Dermis blood vessel endothelial cell (primary cell): ENCODE measurements around the gene ZNF320. TPM values are rescaled to one million over a fixed set of nuclear protein-coding genes. Genes with fewer than 3 reads are reported as not detected.
"Not testable (repeated sequence)": the region's sequence is repeated elsewhere in the genome, so short reads cannot be mapped to it uniquely, and the experiment has no call there.

Source experiments
- DNase-seq: peaks from one replicate; pipeline ENCODE4 v3.0.0; 2010
- total RNA-seq: library from RNA; depleted of rRNA; stranded (reverse); fragments of >200 nt; gene quantifications from 2 replicates; pipeline ENCODE4 v1.2.3, GENCODE V29; 2014

ZNF320 gene
- total RNA-seq, 1 donor from 2014 or later = 16.0 TPM

DNA sequence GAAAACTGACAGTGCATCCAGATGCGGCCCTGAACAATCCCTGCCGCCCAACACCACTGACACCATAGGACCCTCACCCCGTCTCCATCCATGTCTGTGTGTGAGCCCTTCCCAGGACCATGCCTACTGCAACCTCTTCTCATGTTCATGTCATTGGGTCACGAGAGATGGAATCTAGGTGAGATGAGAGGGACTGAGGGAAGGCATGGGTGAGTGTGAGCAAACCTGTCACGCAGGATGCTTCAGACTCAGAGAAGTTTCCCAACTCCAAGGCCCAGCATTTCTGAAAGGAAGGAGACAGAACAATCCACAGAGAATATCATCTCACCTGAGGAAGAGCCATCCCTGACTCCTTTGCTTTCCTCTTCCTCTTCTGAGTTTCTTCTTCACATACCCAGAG, 20.1 kb upstream of the ZNF320 start:
- DNase-seq = no peak

DNA sequence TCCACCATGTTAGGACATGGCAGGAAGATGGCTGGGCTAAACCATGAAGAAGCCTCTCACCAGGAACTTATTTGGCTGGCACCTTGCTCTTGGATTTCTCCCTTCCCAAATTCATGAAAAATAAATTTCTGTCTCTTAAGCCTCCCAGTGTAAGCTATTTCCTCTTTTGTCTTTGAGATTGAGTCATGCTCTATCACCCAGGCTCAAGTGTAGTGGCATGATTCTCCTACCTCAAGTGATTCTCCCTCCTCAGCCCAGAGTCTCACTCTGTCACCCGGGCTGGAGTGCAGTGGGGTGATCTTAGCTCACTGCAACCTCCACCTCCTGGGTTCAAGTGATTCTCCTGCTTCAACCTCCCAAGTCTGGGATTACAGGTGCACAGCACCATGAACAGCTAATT, 13.2 kb upstream of the ZNF320 start:
- no peak for DNase-seq

DNA sequence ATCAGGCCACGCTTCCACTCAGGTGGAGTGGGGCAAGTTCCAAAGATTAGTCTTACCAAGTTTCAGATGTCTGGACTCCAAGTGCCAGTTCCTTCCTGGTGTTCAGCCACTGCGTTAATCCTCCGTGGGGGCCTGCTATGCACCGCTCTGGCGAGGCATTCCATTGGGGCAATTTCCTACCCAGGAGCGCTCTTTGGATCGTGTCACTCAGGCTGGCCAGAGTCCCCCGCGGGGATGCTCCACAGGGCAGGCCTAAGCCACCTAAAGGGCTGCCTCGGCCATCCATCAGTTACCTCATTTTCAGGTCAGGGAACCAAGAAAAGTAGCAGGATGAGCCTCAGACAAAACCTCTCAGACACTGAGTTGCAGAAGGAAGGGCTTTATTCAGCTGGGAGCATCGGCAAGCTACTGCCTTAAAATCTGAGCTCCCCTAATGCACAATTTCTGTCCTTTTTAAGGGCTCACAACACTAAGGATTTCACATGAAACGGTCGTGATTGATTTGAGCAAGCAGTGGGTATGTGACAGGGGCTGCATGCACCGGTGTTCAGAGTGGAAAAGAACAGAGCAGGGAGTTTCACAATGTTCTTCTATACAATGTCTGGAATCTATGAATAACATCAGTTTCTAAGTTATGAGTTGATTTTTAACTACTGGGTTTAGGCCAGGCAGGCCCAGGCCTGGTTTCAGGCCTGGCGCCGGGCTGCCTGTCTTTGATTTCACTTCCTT, 6.8 kb upstream of the ZNF320 start:
- DNase-seq = not testable (repeated sequence)

DNA sequence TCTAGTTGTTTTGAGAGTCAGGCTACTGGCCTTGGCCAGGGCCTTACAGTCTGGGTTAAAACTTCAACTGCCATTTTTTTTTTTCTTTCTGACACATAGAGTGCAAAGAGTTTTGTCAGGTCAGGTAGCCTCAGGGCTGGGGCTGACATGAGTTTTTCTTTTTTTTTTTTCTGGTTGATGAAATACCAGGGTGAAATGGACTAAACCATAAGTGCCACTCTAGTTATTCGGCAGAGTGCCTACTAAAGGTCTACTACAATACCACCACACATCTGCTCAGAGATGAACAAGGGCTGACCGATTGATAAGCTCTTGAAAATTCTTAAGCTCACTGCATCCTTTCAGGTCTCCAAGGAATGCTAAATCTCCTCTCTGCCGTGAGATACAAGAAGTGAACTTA, 4.4 kb upstream of the ZNF320 start:
- no peak for DNase-seq

DNA sequence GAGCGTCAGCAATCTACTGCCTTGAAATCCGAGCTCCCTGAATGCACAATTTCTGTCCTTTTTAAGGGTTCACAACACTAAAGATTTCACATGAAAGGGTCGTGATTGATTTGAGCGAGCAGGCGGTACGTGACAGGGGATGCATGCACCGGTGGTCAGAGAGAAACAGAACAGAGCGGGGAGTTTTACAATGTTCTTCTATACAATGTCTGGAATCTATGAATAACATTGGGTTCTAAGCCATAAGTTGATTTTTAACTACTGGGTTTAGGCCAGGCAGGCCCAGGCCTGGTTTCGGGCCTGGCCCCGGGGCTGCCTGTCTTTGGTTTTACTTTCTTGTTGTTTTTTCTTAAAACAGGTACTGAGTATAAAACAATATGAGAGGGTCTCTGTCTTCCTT, 1.2 kb upstream of the ZNF320 start:
- not testable (repeated sequence) for DNase-seq

DNA sequence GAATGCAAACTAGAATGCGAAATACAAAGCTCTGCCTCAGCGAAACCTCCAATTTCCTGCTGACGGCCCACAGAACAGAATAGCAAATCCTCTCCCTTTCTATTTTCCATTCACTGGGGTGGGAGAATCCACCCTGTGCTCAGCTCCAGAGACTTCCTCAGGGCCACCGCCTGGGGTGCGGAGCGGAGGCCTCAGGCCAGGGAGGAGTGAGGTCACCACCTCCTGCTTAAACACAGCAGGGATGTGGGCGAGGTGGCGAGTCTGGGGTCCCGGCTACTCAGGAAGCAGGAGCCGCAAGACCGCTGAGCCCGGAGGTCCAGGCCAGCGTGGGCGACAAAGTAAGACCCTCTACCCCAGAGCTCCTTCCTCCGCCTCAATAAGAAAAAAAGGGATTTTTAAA, 666 bp upstream of the ZNF320 start:
- DNase-seq = peak; percentile 2

DNA sequence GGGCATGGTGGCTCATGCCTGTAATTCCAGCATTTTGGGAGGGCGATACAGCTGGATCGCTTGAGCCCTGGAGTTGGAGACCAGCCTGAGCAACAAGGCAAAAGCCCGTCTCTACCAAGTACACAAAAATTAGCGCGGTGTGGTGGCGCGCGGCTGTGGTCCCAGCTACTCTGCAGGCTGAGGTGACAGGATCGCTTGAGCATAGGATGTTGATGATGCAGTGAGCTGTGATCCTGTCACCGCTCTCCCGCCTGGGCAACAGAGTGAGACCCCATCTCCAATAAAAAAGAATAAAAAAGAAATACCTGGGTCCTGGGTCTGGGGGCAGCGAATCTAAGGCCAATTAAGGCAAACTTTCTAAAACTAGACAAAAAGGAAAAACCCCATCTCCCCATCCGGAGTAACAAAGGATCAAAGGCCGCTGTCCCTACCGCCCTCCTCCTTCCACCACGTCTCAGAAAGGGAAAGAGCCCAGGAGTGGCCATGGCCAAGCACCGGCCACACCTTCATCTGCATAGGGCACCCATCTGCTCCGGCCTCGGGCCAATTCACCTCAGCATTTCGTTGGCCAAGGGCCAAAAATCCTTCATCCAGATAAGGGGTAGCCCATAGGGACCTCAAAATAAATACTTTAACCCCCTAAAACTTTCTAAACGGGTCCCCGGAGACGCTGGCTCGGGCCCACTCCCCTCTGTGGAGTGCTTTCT, 851 bp downstream of the ZNF320 start:
- DNase-seq = peak; percentile 53

DNA sequence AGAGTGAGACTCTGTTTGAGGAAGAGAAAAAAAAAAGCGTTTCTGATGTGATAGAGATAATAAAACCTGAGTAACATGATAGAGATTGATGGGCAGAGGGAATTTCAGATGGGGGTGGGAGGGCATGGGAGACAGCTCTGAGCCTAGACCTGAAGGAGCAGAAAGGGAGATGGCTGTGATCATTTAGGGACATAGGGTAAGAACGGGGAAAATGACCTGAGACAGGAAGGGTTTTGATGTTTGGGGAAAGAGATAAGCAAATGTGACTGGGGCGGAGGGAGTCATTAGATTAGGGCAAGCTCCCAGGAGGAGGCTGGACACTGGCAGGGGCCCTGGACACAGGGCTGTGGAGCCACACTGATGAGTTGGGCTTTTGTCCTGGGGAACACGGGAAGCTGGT, 6.1 kb downstream of the ZNF320 start:
- no peak for DNase-seq

DNA sequence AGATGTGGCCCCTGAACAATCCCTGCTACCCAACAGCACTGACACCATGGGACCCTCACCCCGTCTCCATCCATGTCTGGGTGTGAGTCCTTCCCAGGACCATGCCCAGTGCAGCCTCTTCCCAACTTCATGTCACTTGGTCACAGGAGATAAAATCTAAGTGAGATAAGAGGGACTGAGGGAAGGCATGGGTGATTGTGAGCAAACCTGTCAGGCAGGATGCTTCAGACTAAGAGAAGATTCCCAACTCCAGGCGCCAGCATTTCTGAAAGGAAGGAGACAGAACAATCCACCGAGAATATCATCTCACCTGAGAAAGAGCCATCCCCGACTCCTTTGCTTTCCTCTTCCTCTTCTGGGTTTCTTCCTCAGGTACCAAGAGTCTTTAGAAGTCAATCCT, 7.5 kb downstream of the ZNF320 start:
- no peak for DNase-seq

DNA sequence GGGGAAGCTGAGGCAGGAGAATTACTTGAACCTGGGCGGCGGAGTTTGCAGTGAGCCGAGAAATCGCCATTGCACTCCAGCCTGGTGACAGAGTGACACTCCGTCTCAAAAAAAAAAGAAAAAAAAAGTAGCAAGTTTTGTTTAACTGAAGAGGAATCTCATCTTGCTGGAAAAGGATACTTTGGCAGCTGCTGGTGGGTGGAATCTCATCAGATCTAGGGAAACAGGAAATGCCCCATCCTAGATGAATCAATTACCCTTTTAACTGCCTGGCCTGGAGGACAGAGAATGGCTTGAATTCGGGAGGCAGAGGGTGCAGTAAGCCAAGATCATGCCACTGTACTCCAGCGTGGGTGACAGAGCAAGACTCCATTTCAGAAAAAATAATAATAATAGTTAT, 8.4 kb downstream of the ZNF320 start:
- DNase-seq = no peak

DNA sequence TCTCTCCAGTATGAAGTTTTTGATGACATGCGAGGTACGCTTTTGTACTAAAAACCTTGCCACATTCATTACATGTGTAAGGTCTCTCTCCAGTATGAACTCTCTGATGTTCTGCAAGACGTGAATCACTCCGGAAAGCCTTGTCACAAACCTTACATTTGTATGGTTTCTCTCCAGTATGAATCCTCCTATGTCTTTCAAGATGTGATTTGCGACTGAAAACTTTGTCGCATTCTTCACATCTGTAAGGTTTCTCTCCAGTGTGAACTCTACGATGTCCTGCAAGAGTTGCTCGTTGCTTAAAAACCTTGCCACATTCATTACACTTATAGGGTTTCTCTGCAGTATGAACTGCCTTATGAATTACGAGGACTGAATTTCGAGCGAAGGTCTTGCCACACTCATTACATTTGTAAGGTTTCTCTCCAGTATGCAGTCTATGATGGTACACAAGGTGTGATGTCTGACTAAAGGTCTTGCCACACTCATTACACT, 16.5 kb downstream of the ZNF320 start:
- no peak for DNase-seq

DNA sequence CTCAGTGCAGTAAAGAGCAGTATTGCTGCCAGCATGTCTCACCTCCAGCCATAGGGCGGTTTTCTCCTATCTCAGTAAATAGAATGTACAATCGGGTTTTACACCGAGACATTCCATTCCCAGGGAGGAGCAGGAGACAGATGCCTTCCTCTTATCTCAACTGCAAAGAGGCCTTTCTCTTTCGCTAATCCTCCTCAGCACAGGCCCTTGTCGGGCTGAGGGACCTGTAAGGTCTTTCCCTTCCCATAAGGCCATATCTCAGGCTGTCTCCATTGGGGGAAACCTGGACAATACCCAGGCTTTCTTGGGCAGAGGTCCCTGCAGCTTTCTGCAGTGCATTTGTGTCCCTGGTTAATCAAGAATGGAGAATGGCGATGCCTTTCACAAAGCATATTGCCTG, 24.4 kb downstream of the ZNF320 start:
- DNase-seq = not testable (repeated sequence)

DNA sequence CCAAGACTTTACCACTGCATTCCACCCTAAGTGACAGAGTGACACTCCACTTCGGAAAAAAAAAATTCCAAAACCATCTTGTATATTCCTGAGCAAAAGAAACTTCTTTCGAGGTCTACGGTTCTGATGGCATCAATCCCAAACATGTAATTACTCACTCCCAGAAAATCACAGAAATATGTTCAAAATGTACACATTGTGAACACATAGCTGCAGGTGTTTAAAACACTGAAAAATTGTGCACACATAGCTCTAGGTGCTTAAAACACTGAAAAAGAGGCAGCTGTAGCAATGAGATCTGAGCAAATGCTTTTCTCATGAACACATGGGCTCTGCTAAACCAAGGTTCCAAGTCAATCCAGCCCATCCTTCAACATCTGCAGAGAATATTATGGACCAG, 26.0 kb downstream of the ZNF320 start:
- no peak for DNase-seq

DNA sequence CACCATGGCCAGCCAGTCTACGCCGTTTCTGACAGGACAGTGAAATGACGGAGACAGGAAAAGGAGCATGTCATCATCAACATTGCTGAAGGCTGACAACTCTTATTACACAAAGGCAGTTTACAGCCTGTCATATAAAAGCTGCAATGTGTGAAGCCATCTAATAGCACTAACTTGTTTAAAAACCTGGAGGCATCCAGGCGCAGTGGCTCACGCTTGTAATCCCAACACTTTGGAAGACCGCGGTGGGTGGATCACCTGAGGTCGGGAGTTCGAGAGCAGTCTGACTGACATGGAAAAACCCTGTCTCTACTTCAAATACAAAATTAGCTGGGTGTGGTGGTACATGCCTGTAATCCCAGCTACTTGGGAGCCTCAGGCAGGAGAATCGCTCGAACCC, 29.4 kb downstream of the ZNF320 start:
- DNase-seq = not testable (repeated sequence)

DNA sequence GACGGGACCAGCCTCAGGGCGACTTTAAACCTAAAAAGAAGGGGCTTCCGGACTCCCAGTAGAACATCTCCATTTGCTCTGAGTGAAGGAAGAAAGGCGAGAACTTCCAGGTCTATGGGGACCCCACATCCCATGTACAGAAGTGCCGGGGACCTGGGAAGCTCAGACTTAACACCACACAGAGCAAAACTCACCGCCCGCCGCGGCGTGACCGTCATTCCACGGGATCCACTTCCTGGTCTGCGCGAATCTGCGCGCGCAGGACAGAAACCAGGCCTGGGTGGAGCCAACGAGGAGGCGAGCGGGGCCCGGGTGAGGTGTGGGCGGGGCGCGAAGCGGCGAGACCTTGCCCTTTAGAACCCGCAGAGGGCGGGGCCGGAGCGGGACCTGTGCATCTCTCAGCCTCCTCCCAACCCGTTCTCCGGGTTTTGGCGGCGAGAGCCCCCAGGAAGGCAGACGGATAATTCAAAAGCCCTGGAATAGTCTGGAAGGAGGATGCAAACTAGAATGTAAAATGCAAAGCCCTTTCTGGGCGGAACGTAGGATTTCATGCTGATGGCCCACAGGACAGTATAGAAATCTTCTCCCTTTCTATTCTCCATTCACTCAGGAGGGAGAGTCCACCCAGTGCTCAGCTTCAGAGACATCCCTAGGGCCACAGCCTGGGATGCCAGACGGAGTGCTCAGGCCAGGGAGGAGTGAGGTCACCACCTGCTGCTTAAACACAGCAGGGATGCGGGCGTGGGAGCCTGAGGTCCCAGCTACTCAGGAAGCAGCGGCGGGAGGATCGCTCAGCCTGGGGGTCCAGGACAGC, 39.9 kb downstream of the ZNF320 start, which contains the start of gene ZNF468:
Gene ZNF468, minus strand, starts transcription at position 242 of the 814 bp plus-strand sequence. CDS start 3,347 bp downstream, outside the sequence.
- peak; percentile 70 for DNase-seq

DNA sequence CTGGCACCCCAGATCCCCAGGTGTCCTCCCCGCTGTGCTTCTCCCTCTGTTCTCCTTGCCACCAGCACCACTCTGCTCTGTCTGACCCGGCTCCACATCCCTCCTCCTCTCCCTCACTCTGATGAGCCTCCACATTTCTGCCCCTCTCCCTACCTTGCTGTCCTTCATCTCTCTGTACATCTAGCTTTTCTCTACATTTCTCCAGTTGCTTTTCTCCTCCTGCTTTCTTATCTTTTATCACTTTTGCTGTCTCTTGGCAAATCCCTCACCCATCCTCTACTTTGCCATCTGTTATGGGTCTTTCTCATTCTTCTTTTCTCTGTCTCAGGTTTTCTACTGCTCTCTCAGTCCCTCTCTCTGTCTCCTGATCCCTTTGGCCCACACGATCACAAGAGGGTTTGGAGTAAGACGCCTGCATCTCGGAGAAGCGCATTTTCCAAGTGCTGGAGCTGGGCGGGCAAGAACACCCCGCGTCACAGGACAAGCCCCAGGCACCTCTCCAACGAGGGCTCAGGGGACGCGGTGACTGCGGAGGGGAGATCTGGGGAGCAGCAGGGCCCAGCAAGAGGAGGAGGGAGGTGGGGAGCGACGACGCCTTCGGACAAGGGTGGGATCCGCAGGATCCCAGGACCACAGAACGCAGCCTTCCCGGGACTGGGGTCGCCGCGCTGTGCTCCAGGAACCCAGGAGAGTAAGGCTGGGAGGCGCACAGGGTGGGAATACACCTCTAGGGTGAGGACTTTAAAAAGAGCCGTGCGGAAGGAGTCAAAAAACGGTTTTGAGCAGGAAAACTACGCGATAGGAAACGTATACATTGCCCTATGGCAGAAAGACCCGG, 40.7 kb downstream of the ZNF320 start:
- peak; percentile 24 for DNase-seq

Other genes starting within 250 kb of the ZNF320 start
- gene ZNF611, start 162.6 kb downstream of the ZNF320 start, total RNA-seq = 11.9 and 15.7 TPM in 2 replicates
- gene ZNF600, start 110.8 kb downstream of the ZNF320 start, total RNA-seq = 4.1 and 5.4 TPM in 2 replicates
- gene ZNF28, start 76.0 kb downstream of the ZNF320 start, total RNA-seq = 29.6 and 30.5 TPM in 2 replicates
- gene ZNF468, start 40.0 kb downstream of the ZNF320 start, total RNA-seq = 23.5 and 24.8 TPM in 2 replicates
- 6.5 and 7.8 TPM in 2 replicates for gene ZNF888, start 25.8 kb upstream of the ZNF320 start, total RNA-seq
- gene ZNF816, start 65.2 kb upstream of the ZNF320 start, total RNA-seq = 6.1 and 9.0 TPM in 2 replicates
- gene ERVV-1, start 116.3 kb upstream of the ZNF320 start, total RNA-seq = not detected in 2 replicates
- gene ERVV-2, start 147.1 kb upstream of the ZNF320 start, total RNA-seq = not detected in 2 replicates
- 25.5 and 29.3 TPM in 2 replicates for gene ZNF160, start 205.8 kb upstream of the ZNF320 start, total RNA-seq
- 1.6 and 1.9 TPM in 2 replicates for gene ZNF415, start 235.3 kb upstream of the ZNF320 start, total RNA-seq